ENCODE measurements around the gene NAPA. TPM values are rescaled to one million over a fixed set of nuclear protein-coding genes. Genes with fewer than 3 reads are reported as not detected.

NAPA gene
- polyA plus RNA-seq, 1 donor, result 96.4 TPM

DNA sequence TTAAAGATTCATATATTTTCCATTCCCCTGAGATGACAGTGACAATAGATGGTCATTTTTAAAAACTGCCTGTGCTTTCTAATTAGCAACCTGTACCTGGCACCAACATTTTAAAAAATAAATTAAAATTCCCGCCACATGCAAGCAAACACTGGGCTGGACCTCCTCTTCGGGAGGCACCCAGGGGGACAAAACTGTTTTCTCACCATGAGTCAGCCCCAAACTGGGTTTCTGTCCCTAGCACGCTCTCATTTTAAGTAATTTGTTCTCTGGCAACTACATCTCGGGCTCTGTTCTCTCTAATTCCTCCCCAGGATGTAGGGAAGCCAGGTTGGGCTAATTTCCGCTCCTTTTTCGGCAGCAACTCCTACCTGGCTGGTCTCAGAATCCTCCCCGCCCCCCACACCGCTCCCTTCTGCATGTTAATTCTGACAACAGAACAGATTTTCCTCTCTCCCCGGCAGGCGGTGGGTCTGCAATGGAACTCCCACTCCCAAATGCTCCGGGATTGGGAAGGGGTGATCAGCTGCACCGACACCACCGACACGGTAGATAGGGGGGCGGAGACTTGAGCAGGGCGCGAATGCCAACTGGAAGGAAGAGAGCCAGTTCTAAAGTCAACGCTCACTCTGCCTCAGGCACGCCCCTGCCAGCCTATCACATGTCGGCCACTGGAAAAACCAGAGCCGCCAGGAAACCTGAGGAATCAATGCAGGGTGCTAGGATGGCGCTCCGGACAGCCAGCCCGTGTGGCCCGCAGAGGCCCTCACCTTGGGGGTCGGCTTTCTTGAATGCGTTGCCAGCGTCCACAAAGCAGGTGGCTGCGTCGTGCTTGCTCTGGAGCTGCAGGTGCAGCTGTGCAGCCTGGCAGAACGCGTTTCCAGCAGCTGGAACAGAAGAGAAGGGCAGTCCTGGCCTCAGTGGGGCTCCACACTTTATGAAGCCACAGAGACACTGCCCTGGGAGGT lies 14.7 kb downstream of the NAPA start:
- no peak for DNase-seq (ENCODE audit: low read depth)

DNA sequence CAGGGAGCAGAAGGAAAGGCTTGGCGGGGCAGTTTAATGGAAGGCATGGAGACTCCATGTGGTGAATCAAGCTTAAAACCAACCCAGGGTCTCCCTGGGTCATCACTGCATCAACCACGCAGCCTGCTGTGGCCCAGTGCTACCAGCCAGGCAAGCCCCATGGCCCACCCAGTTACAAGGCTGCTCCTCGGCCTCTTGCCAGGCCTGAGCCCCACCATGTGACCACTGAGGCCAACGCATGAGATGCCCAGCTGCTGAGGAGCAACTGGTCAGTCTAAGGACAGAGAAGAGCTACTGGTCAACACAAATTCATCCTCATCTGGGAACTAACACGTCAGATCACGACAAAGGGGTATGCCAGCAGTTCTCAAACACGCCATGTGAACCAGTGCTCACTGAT lies 15.5 kb downstream of the NAPA start:
- no peak for DNase-seq (ENCODE audit: low read depth)

DNA sequence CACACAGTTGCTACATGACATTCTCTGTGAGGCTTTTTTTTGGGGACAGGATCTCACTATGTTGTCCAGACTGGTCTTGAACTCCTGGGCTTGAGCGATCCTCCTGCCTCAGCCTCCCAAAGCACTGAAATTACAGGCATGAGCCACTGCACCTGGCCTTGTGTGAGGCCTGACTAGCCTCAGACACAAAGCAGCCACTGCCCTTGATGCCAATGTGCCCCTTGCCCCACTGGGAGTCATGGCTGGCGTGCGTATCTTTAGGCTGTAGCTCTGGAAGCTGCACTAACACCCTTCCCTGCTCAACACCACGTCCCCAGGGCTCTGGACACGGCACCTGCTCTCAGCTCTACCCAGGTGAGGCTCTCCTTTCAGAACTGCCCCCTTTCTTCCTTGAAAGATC lies 16.3 kb downstream of the NAPA start:
- DNase-seq (ENCODE audit: low read depth), result no peak

DNA sequence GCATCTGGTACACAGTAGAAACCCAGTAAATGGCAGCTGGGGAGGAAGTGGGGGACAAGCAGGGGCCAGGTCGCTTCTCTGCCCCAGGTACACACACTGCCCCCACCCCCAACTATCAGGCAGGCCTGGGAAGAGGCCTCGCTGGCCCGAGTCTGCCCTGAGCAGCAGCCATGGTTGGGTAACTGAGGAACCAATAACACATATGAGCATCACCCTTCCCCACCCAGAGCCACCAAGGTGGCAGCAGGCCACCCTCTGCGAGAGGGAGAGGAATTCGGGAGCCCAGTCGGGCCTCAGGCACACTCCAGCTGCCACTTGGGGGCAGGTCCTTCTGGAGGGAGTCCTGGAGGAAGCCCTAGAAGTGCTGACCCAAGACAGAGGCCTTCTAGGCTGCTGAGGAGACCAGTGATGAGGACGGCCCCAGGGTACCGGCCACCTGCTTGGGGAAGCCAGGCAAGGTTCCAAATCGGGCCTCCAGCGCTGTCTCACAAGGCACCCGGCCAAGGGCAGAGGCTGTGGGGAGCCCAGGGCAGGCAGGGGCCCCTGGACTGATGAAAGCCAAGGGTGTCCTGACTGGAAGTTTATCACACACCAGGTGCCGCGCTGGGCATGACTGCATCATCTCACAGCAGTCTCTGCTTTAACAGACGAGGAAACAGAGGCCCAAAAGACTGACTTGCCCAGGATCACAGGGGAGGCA lies 16.9 kb downstream of the NAPA start:
- DNase-seq (ENCODE audit: low read depth), result no peak

DNA sequence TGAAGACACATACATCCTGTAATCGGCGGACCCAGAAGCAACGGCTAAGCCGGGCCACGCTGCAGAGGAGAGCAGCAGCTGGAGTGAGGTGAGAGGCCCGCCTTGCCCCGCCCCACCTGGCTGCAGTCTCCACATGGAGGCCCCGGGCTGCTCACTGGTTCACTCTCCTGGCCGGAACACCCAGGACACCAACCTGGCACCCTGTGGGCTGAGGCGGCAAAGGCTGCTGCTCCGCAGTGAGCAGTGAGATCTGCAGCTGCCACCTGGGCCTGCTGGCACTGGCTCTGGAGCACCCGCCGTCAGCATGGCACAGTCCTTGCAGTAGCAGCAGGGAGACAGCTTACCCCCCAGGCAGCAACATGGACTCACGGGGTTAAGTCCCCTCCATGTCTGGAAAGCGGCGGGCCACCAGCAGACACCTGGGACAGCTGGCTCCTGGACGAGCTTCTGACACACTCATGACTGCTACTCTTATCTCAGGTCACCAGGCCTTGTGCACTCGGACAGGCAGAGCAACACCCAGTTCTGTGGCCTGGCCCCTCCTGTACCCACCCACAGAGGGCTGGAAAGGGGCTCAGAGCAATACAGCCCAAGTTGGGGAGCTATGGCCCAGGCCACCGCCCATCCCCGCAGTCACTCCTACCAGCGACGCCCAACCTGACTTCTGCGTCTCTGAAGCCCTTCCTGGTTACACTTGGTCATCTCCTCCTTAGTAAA lies 17.7 kb downstream of the NAPA start:
- no peak for DNase-seq (ENCODE audit: low read depth)

DNA sequence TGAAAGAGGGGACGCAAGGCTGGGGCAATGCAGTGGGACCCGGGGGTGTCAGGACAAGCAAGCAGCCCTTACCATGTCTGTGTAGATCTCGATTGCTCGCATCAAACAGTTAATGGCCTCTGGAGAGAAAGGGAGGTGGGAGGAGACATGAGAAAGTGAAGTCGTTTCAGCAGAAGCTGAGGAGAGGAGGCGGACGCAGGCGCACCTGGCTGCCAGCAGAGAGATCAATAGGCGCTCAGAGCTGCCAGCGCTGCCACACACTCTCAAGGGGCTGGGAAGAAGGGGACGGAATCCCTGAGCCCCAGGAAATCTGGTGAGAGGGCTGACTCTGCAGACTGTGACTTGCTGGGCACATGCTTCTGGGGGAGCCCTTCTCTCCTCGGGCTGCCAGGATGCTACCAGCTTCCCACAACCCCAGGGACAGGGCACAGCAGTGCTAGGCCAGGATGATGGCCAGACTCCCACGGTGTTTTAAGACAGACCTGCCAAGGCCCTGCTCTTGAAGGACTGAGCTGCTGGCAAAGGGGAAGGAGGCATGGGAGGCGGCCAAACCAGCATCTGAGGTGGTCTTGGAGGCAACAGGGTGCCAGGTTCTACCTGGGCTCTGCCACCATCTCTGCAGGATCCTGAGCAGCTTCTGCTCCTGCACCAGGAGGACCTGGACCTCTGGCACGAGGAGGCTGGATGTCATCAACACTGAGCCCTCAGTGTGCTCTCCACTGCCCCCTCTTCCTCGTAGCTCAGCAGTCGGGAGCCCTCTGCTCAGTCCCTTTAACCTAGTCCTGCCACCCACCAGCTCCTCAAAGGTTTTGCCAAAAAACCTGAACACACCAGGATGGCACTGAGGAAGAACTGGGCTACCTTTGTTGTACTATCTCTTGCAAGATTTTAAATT lies 19.1 kb downstream of the NAPA start:
- DNase-seq (ENCODE audit: low read depth), result no peak

DNA sequence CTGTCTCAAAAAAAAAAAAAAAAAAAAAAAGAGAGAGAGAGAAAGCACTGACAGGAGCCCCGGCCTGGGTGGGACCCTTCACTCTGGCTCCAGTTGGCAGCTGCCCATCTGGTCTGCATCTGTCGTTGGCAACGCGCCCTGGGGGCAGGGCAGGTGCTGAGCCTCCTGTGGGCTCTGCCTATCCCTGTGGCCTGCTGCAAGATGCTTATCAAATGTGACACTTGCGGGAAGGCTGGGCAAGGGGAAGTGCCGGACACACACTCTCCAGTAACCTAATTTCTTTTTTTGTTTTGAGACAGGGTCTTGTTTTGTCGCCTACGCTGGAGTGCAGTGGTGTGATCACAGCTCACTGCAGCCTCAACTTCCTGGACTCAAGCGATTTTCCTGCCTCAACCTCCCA lies 20.1 kb downstream of the NAPA start:
- no peak for DNase-seq (ENCODE audit: low read depth)

DNA sequence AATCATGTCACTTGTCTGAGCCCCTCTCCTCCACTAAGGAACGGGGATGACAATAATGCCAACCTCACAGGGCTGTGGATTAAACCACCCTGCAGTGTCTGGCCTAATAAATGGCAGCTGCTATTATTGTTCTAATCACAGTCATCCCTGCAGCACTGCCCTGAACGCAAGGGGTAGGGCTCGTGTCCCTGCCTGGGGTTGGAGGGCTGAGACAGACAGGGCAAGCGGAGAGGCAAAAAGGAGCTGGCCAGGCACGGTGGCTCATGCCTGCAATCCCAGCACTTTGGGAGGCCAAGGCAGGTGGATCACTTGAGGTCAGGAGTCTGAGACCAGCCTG lies 20.7 kb downstream of the NAPA start:
- no peak for DNase-seq (ENCODE audit: low read depth)

DNA sequence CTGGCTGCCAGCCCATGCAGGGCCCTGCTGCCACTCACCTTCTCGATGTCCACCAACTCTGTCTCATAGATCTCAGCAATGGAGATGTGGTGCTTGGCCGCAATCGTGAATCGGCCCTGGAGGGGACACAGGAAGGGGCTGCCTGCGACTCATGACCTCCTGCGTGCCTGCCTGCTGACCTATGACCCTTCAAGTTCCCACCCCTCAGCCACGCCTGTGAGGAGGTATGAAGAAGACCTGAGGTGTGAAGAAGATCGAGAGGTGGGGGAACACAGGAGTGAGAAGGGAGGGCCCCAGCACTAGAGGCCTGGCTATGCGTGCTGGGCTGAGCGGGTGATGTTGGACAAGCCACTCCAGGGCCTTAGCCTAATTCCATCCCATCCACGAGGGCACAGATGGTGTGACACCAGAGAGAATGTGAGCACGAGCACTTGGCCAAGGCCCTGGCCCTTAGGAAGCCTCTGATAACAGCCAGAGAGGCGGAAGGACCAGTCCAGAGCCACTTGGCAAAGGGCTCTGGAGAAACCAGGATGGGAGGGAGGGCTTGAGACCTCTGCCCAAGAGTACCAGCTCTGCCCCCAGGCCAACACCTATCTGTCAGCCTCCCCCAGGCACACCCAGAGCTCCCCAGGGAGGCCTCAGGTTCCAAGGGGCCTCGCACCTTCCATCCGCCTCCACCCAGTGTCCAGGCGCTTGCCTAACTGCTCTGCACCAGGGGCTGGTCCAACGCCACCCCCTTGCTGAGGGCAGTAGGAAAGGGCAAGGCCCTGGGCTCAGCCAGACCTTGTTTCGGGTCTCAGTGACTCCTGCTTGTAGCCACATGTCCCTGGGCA lies 21.3 kb downstream of the NAPA start:
- DNase-seq (ENCODE audit: low read depth), result no peak

DNA sequence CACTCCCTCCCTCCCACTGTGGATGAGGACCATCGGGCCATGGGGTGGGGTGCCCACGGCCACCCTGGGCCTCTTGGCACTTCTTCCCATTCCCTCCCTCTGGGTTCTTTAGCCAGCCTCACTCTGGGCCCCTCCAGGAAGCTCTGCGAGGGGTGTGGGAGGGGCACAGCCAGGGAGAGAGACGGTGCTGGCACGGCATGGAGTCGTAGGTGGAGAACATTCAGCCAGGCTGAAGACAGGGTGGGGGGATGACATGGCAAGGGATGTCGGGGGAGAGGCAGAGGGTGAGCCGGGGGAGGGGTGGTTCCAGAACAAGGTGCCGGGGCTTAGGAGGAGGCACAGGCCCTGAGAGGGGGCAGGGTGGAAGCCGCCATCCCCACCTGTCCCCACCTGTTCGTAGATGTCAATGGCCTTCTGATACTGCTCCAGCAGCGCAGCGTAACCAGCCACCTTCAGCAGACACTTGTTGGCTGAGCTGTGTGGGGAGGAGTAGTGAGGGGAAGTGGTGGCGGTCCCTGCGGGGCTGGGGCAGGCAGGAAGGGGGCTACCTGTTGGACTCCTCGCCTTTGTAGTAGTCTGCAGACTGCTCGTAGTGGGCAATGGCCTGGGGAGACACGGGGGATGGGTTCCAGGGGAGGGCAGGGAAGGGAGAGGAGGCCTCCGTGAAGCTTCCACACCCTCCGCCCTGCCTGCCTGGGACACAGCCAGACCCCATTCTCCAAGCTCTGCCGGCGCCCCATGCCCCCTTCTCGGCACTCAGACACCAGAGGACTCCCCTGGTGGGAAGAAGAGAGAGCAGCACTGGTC lies 22.1 kb downstream of the NAPA start:
- DNase-seq (ENCODE audit: low read depth), result no peak

DNA sequence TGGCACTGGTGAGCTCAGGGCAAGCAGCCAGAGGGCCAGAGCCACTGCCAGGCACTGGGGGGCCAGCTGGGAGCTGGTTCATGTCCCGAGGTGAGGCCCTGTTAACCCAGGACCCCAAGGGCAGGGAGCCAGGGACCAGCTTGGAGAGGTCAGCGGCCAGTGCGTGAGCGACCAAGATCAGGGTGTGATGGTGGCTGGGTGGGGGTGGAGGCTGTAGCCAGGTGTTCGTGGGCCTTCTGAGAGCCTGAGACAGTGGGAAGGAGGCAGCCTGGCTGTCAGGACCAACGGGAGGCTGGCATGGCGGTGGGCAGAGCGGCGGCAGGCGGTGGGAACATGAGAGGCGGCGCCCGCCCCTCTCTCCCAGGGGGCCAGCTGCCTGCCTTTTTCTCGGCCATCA lies 22.7 kb downstream of the NAPA start:
- DNase-seq (ENCODE audit: low read depth), result no peak

DNA sequence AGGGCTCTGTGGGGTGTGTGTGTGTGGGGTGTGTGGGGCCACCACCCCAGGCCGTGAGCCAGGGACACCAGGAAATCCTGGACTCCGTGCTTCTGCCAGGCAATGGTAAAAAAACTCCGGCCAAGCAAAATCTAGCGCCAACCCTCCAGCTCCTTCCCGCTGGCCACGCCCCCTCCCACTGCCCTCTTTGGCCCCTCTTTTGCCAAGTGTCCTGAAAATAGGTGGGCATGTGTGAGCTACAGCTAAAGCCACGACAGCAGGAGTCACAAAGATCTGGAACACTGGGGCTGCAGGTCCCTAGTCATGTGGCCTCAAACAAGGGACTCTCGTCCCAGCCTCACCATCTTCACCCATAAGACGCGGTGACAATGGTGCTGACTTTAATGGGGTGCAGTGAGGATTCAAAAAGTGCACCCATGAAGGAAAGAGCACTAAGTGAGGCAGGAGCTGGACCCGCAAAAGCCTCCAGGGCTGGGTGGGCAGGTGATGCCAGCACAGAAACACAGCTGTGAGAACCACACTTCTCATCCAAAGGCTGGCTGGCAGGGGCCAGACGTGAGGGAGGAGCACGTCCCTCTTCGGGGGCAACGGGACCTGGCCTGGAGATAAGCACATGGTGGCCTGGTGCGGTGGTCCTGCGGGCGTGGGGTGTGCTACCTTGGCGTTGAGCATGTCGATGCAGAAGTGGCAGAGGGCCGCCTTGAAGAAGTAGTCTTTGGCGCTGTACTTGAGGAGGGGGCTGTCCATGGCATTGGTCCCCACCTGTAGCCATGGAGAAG lies 23.3 kb downstream of the NAPA start:
- DNase-seq (ENCODE audit: low read depth), result no peak

DNA sequence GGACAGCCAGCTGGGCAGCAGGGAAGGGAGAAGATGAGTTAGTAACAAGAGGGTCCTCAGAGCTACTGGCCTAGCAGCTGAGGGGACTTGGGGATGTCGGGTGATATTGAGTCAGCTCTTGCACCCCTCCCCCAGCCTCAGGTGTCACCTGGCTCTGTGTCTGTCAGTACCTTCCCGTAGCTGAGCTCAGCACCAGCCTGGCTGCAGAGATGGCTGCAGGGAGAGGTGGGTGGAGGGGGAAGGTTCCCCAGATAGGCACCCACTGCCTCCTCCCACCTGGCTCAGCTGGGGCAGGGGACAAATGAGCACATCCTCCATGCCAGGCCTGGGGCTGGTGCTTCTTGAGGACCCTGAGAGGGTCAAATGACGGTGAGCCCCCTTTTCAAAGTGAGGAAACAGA lies 24.0 kb downstream of the NAPA start:
- no peak for DNase-seq (ENCODE audit: low read depth)

DNA sequence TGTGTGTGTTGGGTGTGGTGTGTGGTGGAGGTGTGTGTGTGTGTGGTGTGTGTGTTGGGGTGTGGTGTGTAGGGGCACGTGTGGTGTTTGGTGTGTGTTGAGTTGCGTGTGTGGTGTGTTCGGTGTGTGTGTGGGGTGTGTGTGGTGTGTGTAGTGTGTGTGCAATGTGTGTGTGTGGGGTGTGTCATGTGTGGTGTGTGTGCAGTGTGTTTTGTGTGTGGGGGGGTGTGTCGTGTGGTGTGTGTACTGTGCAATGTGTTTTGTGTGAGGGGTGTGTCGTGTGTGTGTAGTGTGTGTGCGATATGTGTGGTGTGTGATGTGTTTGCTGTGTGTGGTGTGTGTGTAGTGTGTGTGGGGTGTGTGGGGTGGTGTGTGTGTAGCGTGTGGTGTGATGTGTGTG lies 24.8 kb downstream of the NAPA start:
- no peak for DNase-seq (ENCODE audit: low read depth)

DNA sequence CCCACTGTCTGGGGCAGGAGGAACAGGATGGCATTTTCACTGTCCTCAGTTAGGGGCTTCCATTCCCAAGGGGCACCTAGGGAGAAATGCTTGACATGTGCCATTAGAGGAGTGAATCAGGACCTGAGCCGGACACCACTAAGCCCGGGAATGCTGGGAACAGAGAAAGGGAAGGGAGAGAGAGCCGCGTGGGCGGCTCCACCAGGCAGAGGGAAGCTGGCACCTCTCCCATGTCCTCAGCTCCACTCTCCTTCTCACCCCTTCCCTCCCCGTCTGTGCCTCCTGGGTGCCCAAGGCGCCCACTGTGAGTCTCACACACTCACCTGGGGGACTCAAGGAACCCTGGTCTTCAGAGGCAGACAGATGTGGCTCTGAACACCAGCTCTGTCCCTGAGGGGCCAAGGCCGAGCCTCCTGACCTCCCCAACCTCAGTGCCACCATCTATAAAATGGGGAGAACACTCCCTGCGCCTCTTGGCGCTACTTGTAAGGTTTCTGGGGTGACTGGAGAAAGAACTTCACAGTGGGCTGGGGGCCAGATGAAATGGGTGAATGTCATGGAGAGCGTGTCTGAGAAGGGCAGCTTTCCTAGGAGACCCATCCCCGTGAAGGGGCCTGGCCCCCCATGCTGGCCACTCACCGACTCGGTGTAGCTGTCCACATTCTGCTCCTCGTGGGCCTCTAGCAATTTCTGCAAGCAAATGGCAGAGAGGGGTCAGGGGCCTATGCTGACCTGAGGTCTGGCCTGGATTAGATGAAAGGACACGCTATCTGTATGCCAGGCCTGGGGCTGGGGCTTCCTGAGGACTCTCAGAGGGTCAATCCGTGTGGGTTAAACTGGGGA lies 25.6 kb downstream of the NAPA start:
- DNase-seq (ENCODE audit: low read depth), result no peak

DNA sequence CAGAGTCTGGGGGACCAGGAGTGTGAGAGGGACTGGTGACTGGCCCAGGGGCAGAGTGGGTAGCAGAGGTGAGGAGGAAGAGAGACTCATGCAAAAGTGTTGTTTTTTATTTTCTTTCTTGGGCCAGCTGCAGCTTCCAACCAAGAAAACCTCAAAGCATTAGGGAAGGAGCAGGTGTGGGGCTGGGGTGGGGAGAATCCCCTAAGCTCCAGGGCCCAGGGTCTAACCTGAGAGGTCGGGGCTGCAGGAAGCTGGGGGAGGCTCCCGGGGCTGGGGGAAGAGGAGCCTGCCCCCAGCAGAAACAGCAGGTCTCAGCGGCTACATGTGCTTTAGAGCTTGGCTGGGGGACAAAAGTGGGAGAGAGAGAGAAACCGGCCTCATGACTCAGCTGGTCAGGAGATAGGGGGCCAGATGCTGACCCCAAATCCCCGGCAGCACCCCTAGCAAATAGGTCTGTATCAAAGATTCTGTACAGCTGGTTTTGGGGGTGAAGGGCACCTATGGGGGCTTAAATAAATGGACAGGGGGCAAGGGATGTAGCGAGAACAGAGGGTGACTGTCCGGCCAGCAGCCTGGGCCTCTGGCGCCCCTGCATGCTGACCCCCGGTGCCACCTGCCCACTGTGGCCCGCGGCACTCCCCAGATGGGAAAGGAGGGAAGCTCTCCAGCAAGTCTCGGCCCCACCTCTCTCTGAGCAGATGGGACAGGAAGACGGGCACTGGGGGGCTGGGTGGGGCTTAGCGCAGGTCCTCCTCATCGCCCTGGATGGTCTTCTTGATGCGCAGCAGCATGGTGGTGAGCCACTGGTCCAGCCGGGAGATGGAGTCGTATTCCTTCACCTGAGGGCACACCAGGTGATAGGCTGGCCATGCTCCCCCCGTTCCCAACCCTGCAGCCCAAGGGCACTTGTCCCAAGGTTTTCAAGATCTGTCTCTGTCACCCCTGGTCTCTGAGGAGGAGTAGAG lies 27.0 kb downstream of the NAPA start:
- no peak for DNase-seq (ENCODE audit: low read depth)

DNA sequence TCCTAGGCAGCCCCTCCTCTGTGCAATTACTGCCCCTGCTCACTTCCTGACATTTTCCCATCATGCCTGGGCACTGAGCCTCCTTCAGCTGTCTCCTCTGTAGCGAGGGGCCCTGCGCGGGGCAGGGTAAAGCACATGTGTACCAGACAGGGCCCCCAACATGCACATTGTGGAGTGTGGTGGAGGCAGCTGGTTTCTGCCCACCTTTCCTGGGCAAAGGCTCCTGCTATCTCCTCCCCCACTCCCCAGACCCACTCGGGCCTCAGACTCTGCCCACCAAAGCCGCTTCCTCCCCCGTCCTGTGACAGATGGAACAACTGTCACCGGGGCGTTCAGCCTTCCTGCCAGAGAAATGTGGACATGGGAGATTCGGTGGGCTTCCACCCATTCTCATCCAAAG lies 28.0 kb downstream of the NAPA start:
- no peak for DNase-seq (ENCODE audit: low read depth)
